Measurements from ENCODE around the gene COMMD1.

Gene COMMD1

GRCh38 chr2:62184512-62185230 is 279.2 kb downstream of the COMMD1 start:
- DNase-seq: no peak
